PC-9 (cell line): ENCODE data around the gene KPRP. TPM values are rescaled to one million over a fixed set of nuclear protein-coding genes. Genes with fewer than 3 reads are reported as not detected.

Experiments used
- BruUV-seq: library from RNA; stranded (reverse); fragments of 400-500 nt; replicated peaks from 2 replicates; lab custom pipeline; 2021; lab: Mats Ljungman, UMichigan
- CTCF ChIA-PET: fragments of 300-600 bp; sonication (Branson Sonifier 250); formaldehyde crosslinking; loops from one replicate; lab custom pipeline; 2022; ENCODE audit warnings: antibody characterized with exemption; lab: Charles Lee
- POLR2A ChIA-PET: fragments of 300-600 bp; sonication (Branson Sonifier 250); formaldehyde crosslinking; loops from one replicate; lab custom pipeline; 2022; ENCODE audit warnings: antibody characterized with exemption; ENCODE audit not compliant: unreplicated experiment; lab: Charles Lee
- DNase-seq, 2 experiments: peaks; one replicate each; pipeline versions ENCODE4 v3.0.0 to v3.0.0-alpha.2; 2015 to 2022; ENCODE audit warnings: mixed read lengths in 1 of 2
- H2AFZ ChIP-seq: fragments of 200-600 bp; sonication (generic); 2 replicates; pipeline ENCODE4 v1.8.1; 2017; ENCODE audit warnings: antibody characterized with exemption
- H3F3A ChIP-seq: fragments of 200-600 bp; sonication (generic); 2 replicates; pipeline ENCODE4 v1.8.1; 2017; ENCODE audit warnings: antibody characterized with exemption, mild to moderate bottlenecking, low read depth; ENCODE audit not compliant: insufficient read depth
- H3K27ac ChIP-seq: fragments of 200-600 bp; sonication (generic); 2 replicates; pipeline ENCODE4 v1.6.1; 2016; ENCODE audit warnings: mixed run types
- H3K27me3 ChIP-seq: fragments of 200-600 bp; sonication (generic); 2 replicates; pipeline ENCODE4 v1.6.1; 2016; ENCODE audit warnings: low read depth, mixed run types; ENCODE audit not compliant: insufficient read depth
- H3K36me3 ChIP-seq: fragments of 200-600 bp; sonication (generic); 2 replicates; pipeline ENCODE4 v1.6.1; 2016; ENCODE audit warnings: low read depth, mixed run types
- H3K4me1 ChIP-seq: fragments of 200-600 bp; sonication (generic); replicated peaks from 2 replicates; pipeline ENCODE4 v1.6.1; 2016; ENCODE audit warnings: mixed run types; ENCODE audit not compliant: insufficient read depth
- H3K4me2 ChIP-seq: fragments of 200-600 bp; sonication (generic); 2 replicates; pipeline ENCODE4 v1.6.1; 2017; ENCODE audit warnings: mixed run types
- H3K4me3 ChIP-seq: fragments of 200-600 bp; sonication (generic); 2 replicates; pipeline ENCODE4 v1.6.1; 2016; ENCODE audit warnings: mixed run types
- H3K79me2 ChIP-seq: fragments of 200-600 bp; sonication (generic); 2 replicates; pipeline ENCODE4 v1.6.1; 2017; ENCODE audit warnings: low read depth, mixed run types
- H3K9me2 ChIP-seq: fragments of 200-600 bp; sonication (generic); 2 replicates; pipeline ENCODE4 v1.8.1; 2017; ENCODE audit warnings: mild to moderate bottlenecking; ENCODE audit not compliant: insufficient read depth
- H3K9me3 ChIP-seq: fragments of 200-600 bp; sonication (generic); 2 replicates; pipeline ENCODE4 v1.8.1; 2016; ENCODE audit warnings: low read depth; ENCODE audit not compliant: insufficient read depth
- H4K20me1 ChIP-seq: fragments of 200-600 bp; sonication (generic); 2 replicates; pipeline ENCODE4 v1.8.1; 2017; ENCODE audit not compliant: insufficient read depth
- EZH2 ChIP-seq: fragments of 200-600 bp; sonication (generic); IDR thresholded peaks from 2 replicates; pipeline ENCODE4 v1.8.0; 2017; ENCODE audit warnings: antibody characterized with exemption, low read depth
- intact Hi-C: fragments of 100-400 bp; cut with micrococcal nuclease; formaldehyde crosslinking; loops from one replicate; pipeline ENCODE4 v1.10.0; 2022; ENCODE audit not compliant: unreplicated experiment
- total RNA-seq: library from RNA; stranded (reverse); gene quantifications from 2 replicates; pipeline ENCODE4 v1.2.3, GENCODE V29; 2021
- TF ChIP-seq, protein P1 (sequence below): fragments of 200-600 bp; sonication (generic); conservative IDR thresholded peaks from 2 replicates; pipeline ENCODE4 v1.6.1; 2017; ENCODE audit warnings: mixed run types, antibody characterized with exemption, mild to moderate bottlenecking, moderate library complexity

Gene KPRP
- total RNA-seq, 1 experiment from 2014 or later = not detected

GRCh38 chr1:152745289-152745704 is 12.5 kb upstream of the KPRP start:
- ChIA-PET CTCF (no interaction called here), POLR2A (no interaction called here)
- Histone ChIP-seq H3K79me2 (no peaks in the 10 kb centered on the region), H3K36me3 (no peaks in the 10 kb centered on the region), H3K9me2 (no peaks in the 10 kb centered on the region), H4K20me1 (no peaks in the 10 kb centered on the region), H3K4me2 (peak overlapping the region; percentile 28; the same call in 1 of the 2 replicates), H3K27me3 (no peaks in the 10 kb centered on the region), H3K27ac (no peak overlapping the region), H3K4me1 (no peaks in the 10 kb centered on the region), H3K4me3 (no peak overlapping the region), H2AFZ (no peak overlapping the region), H3F3A (no peaks in the 10 kb centered on the region), H3K9me3 (no peaks in the 10 kb centered on the region)
- BruUV-seq = no TSS peak
- intact Hi-C loops = no loop called here
- no peak for DNase-seq
- TF ChIP-seq, protein P1, sequence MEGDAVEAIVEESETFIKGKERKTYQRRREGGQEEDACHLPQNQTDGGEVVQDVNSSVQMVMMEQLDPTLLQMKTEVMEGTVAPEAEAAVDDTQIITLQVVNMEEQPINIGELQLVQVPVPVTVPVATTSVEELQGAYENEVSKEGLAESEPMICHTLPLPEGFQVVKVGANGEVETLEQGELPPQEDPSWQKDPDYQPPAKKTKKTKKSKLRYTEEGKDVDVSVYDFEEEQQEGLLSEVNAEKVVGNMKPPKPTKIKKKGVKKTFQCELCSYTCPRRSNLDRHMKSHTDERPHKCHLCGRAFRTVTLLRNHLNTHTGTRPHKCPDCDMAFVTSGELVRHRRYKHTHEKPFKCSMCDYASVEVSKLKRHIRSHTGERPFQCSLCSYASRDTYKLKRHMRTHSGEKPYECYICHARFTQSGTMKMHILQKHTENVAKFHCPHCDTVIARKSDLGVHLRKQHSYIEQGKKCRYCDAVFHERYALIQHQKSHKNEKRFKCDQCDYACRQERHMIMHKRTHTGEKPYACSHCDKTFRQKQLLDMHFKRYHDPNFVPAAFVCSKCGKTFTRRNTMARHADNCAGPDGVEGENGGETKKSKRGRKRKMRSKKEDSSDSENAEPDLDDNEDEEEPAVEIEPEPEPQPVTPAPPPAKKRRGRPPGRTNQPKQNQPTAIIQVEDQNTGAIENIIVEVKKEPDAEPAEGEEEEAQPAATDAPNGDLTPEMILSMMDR = peak; percentile 39; the same call in 1 of the 2 replicates
- no peak for TF ChIP-seq EZH2

- no peak overlapping the region; the same call in 1 of the 2 replicates for H3K4me2 ChIP-seq
- POLR2A ChIA-PET = no interaction called here
Measured at GRCh38 chr1:152745765-152746444, 11.9 kb upstream of the KPRP start.

DNA sequence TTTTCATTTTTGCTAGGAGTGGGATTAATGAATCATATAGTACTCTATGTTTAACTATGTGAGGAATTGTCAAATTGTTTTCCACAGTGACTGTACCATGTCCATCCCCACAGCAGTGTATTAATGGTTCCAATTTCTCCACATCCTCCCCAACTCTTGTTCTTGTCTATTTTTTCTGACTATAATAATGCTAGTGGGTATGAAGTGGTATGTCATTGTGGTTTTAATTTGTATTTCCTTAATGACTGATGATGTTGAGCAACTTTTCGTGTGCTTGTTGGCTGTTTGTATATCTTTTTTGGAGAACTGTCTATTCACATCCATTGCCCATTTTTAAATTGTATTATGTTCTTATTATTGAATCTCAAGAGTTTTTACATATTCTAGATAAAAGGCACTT is 10.0 kb upstream of the KPRP start:
- no peak overlapping the region for H2AFZ ChIP-seq
- TF ChIP-seq, protein P1 = no peak
- TF ChIP-seq EZH2 = no peak
- H3F3A ChIP-seq = no peaks in the 10 kb centered on the region
- ChIA-PET POLR2A (no interaction called here), CTCF (no interaction called here)
- no peaks in the 10 kb centered on the region for H3K36me3 ChIP-seq
- H3K27me3 ChIP-seq = no peaks in the 10 kb centered on the region
- H3K9me2 ChIP-seq = no peaks in the 10 kb centered on the region
- no peak for DNase-seq
- H3K4me3 ChIP-seq = no peak overlapping the region
- BruUV-seq = no TSS peak
- no peaks in the 10 kb centered on the region for H3K4me1 ChIP-seq
- no peaks in the 10 kb centered on the region for H4K20me1 ChIP-seq
- intact Hi-C loops = no loop called here
- H3K27ac ChIP-seq = no peak overlapping the region
- H3K79me2 ChIP-seq = no peaks in the 10 kb centered on the region
- H3K9me3 ChIP-seq = no peaks in the 10 kb centered on the region
- no peak overlapping the region for H3K4me2 ChIP-seq

More at GRCh38 chr1:152745765-152746444, 11.9 kb upstream of the KPRP start:
- Histone ChIP-seq H3K27me3 (no peaks in the 10 kb centered on the region), H4K20me1 (no peaks in the 10 kb centered on the region), H3F3A (no peaks in the 10 kb centered on the region), H3K9me3 (no peaks in the 10 kb centered on the region), H3K27ac (no peak overlapping the region), H3K79me2 (no peaks in the 10 kb centered on the region), H3K36me3 (no peaks in the 10 kb centered on the region), H2AFZ (no peak overlapping the region), H3K9me2 (no peaks in the 10 kb centered on the region), H3K4me3 (no peak overlapping the region), H3K4me1 (no peaks in the 10 kb centered on the region)
- no peak for DNase-seq
- CTCF ChIA-PET = interaction anchor here (0.9 kb wide), 1 partner anchor 446 kb away, joined by 3 read pairs; no protein-coding TSS in a partner anchor
- intact Hi-C loops = no loop called here
- TF ChIP-seq EZH2 = no peak
- TF ChIP-seq, protein P1 = no peak
- BruUV-seq = no TSS peak
